CD4-positive, alpha-beta T cell treated with Interleukin-21 for 1 hour (primary cell): ENCODE results near the gene PKLR.
A peak's percentile ranks its signal among the peaks of the same experiment; 100 is the strongest.
"Not testable (repeated sequence)": the region's sequence is repeated elsewhere in the genome, so short reads cannot be mapped to it uniquely, and the experiment has no call there.

Experiments used
- DNase-seq: peaks from one replicate; pipeline ENCODE4 v3.0.0-alpha.2; 2020

The PKLR gene

DNA sequence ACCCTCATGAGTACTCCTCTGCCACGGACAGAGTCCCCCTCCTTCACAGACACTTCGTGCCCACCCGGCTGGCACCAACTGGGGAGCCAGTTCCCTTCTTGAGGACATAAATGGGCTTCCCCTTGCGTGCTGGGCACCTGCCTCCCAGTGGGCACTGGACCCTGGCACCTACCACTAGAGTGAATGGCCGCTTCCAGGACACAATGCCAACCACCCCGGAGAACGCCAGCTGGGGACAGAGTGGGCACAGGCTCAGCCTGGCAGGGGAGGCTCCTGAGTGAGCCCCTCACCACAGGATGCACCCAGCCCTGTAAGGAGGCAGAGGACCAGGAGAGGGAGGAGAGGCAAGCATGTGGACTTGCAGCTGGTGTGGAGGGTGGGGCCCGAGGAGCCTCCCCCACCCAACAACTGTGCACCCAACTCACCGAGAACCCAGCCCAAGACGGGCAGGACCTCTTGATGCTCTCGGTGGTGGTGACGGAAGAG lies 47.0 kb downstream of the PKLR start:
- DNase-seq: no peak

- no peak for DNase-seq
Observed at GRCh38 chr1:155253797-155254196, 47.4 kb downstream of the PKLR start.

DNA sequence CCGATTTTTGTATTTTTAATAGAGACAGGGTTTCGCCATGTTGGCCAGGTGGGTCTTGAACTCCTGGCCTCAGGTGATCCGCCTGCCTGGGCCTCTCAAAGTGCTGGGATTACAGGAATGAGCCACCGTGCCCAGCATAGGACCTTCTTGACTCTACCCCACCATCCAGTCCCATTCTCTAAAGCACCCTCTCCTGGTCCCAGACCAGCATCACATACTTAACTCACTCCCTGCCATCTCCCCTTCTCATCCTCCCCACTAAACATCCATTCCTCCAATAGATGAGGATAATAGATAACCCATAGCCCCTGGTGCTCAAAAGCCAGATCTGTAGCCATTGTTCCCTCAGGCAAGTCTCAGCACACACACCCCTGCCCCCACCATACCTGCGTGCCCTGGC lies 48.0 kb downstream of the PKLR start:
- DNase-seq: no peak

GRCh38 chr1:155251566-155251965 lies 49.7 kb downstream of the PKLR start:
- no peak for DNase-seq

- DNase-seq: peak; percentile 95
Observed at GRCh38 chr1:155250633-155251449, 50.4 kb downstream of the PKLR start.

DNA sequence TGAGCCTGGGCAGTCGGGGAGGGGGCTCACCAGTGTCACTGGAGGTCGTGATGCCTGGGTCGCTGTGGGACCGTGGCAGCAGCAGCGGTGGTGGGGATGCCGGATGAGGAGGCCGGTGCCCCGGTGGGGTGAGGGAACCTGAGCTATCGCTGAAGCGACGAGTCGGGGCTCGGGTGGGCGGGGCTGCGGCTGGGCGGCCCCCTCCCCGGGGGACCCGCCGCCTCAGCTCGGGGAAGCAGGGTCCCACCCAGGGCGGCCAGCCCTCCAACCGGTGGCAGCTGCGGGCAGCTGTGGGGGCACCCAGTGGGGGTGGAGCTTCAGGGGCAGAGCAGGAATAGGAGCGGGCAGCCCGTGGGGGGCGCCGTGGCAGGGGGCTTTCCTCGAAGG lies 51.0 kb downstream of the PKLR start:
- no peak for DNase-seq

DNA sequence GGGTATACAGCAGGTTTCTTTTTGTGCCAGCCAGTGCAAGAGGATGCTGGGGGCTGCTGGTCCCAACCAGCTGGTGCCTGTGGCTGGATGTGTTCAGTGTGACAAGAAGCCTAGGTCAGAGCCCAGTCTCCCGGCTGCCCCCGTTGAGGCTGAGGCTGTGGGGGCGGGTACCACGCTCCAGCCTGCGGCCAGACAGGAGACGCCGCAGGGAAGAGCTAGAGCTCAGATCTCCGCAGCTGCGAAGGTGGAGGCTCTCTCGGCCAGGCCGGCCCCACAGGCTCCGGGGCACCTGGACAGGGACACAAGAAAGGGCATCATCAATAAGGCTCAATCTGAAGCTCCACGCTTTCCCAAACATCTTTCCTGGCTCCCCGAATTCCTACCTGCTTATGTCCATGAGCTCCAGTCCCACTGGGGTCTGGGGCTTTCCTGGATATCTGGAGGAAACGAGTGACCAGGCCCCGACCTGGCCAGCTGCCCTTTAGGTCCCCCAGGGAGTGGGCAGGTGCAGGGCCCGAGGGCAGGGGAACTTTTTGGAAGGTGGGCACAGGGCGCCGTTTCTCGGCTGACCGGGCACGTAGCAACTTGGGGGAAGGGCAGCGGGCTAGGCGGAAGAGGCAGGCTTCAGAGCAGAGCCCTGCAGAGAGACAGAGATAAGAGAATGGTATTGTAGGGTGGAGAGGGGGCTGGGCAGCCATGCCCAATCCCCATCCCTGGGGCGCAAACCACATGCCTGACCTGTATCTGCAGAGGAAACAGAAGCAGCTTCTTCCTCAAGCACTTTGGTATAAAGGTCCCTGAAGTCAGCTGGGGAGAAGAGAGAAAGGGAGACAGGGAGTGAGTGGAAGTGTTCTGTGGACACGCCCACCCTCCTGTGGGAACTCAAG lies 53.3 kb downstream of the PKLR start:
- no peak for DNase-seq

DNA sequence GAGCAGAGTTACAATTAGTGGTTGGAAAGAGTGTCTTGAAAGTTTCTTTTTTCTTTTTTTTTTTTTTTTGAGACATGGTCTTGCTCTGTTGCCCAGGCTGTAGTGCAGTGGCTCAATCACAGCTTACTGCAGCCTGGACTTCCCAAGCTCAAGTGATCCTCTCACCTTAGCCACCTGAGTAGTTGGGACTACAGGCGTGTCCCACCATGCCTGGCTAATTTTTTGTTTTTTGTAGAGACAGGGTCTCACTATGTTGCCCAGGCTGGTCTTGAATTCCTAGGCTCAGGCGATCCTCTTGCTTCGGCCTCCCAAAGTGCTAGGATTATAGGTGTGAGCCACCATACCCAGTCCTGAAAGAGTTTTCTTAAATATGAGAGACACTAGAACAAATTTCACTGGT lies 54.4 kb downstream of the PKLR start:
- DNase-seq: not testable (repeated sequence)

DNA sequence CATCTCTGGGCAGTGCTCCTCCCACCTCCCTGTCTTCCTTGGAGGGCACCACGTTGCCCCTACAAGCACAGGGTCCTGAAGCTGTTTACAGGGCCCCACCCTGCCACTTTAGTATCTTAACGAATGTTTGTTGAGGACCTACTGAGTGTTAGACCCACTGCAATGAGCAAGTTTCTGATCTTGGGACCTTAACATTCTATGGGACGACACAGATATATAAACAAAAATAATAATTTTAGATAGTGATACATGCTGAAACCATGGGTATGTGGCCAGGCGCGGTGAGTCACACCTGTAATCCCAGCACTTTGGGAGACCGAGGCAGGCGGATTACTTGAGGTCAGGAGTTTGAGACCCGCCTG lies 56.1 kb downstream of the PKLR start:
- DNase-seq: no peak

DNA sequence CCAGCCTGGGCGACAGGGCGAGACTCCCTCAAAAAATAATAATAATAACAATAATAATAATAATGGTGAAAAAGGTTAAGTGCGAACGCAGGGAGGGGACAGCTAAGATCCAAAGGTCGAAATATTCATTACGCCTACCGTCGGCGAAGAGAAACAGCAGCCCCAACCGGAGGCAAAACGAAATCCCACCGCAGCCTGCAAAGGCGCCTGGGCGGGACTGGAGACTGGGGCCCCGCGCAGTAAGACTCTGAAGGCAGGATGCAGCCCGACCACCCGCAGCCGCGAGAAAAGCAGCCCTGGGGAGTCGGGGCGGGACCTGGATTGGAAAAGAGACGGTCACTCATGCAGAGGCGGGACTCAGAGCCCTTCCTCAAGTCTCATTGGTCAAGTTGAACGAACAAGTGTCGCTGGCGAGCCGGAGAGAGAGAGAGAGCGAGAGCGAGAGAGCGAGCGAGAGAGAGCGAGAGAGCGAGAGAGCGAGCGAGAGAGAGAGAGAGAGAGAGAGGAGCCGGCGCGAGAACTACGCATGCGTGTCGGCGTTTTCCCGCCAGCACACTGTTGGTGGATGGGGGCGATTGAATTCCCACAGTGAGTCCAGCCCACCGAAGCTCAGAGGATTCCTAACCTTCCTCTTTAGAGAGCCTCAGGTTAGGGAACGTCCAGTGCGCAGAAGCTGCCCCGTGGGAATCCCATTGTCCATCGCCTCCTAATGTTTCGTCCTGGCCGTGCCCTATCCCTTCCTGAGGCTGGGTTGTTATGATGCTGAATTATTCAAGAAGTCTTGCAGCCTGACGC lies 56.7 kb downstream of the PKLR start:
- DNase-seq: peak; percentile 98

DNA sequence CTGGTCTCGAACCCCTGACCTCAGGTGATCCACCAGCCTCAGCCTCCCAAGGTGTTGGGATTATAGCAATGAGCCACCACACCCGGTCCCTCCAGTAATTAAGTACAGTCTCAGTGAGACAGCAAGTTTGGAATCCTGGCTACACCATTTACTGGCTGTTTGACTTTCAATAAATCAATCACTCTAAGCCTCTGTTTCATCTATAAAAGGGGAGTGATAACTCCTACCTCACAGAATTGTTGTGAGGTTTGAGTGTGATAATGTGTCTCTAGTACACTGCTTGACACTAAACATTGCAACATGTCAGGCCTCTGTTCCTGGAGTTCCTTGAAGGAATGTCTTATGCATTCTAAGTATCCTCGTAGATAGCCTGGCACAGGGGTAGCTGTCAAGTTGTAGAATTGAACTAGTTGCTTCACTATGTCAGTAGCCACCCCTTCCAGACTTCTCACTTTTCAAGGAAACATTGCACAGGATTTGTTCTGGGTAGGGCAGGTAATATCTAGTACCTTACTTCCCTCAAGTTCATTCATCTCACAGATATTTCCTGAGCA lies 58.4 kb downstream of the PKLR start:
- DNase-seq: no peak

DNA sequence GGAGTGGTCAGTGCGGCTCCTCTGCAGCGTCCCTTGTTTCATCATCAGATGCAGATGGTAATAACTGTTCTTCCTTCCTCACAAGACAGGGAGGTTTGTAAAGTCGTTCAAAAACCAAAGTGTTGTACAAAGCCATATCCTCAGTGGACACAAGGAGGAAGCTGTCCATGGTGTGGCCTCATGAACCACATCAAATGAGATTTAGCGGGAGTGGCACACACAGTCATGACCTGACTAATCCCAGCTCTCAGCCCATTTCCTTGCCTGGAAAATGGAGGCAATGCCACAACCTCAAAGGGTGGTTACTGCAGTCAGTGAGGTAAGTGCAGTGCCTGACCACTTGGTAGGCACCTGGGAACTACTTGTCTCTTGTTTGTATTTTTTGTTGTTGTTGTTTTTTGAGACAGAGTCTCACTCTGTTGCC lies 59.4 kb downstream of the PKLR start:
- DNase-seq: peak; percentile 23

GRCh38 chr1:155241069-155241679 lies 60.1 kb downstream of the PKLR start:
- peak; percentile 83 for DNase-seq
